Activated CD4-positive, alpha-beta T cell treated with anti-CD3 and anti-CD28 coated beads, Interleukin-2, Interleukin-6, amounts not matched to agents 100 ng/mL and 50 ng/mL, durations not matched to agents 16 hours and 8 hours (primary cell): ENCODE data around the gene SNAP23.
A peak's percentile ranks its signal among the peaks of the same experiment; 100 is the strongest.
"Not testable (repeated sequence)": the region's sequence is repeated elsewhere in the genome, so short reads cannot be mapped to it uniquely, and the experiment has no call there.

Experiments used
- DNase-seq: peaks from one replicate; pipeline ENCODE4 v3.0.0-alpha.2; 2020

Gene SNAP23

GRCh38 chr15:42498212-42499068 lies 3.0 kb downstream of the SNAP23 start:
- no peak for DNase-seq

- no peak for DNase-seq
Observed at GRCh38 chr15:42499858-42500609, 4.6 kb downstream of the SNAP23 start.

GRCh38 chr15:42502477-42502876 lies 7.0 kb downstream of the SNAP23 start:
- DNase-seq, result no peak

GRCh38 chr15:42503825-42504224 lies 8.4 kb downstream of the SNAP23 start:
- no peak for DNase-seq

GRCh38 chr15:42504631-42505030 lies 9.2 kb downstream of the SNAP23 start:
- DNase-seq, result no peak

- DNase-seq, result no peak
Observed at GRCh38 chr15:42507514-42507913, 12.1 kb downstream of the SNAP23 start.

GRCh38 chr15:42508263-42508690 lies 12.8 kb downstream of the SNAP23 start:
- DNase-seq, result no peak

GRCh38 chr15:42510258-42511006 lies 15.0 kb downstream of the SNAP23 start:
- no peak for DNase-seq

- DNase-seq, result no peak
Observed at GRCh38 chr15:42511007-42511391, 15.6 kb downstream of the SNAP23 start.

GRCh38 chr15:42523331-42523730 lies 27.9 kb downstream of the SNAP23 start:
- DNase-seq, result no peak

GRCh38 chr15:42528970-42529369 lies 33.5 kb downstream of the SNAP23 start:
- no peak for DNase-seq

- no peak for DNase-seq
Observed at GRCh38 chr15:42533246-42533645, 37.8 kb downstream of the SNAP23 start.

GRCh38 chr15:42544853-42545629 lies 49.6 kb downstream of the SNAP23 start:
- no peak for DNase-seq

GRCh38 chr15:42547918-42548248 lies 52.4 kb downstream of the SNAP23 start:
- no peak for DNase-seq

- DNase-seq, result peak; percentile 93
Observed at GRCh38 chr15:42548249-42549031, 53.0 kb downstream of the SNAP23 start, which contains the start of the genes HAUS2 and LRRC57. Gene HAUS2 (plus strand): TSS chr15:42548838. CDS start chr15:42548873, 35 bp downstream. Gene LRRC57 (minus strand): TSS chr15:42548793. CDS start chr15:42548434, 359 bp downstream.

GRCh38 chr15:42549032-42549491 lies 53.6 kb downstream of the SNAP23 start:
- peak; percentile 42 for DNase-seq

- no peak for DNase-seq
Observed at GRCh38 chr15:42549741-42550392, 54.4 kb downstream of the SNAP23 start.

GRCh38 chr15:42553554-42553953 lies 58.1 kb downstream of the SNAP23 start:
- no peak for DNase-seq

- not testable (repeated sequence) for DNase-seq
Observed at GRCh38 chr15:42556550-42557207, 61.2 kb downstream of the SNAP23 start.

- no peak for DNase-seq
Observed at GRCh38 chr15:42558739-42559138, 63.3 kb downstream of the SNAP23 start.
